Sciatic nerve (tissue), 2 donors: Measurements from ENCODE around the gene TMEM131L. TPM values are rescaled to one million over a fixed set of nuclear protein-coding genes. Genes with fewer than 3 reads are reported as not detected.
A peak's percentile ranks its signal among the peaks of the same experiment; 100 is the strongest.
"Not testable (repeated sequence)": the region's sequence is repeated elsewhere in the genome, so short reads cannot be mapped to it uniquely, and the experiment has no call there.

Source experiments
- ATAC-seq: fragments of 200-7000 bp; cut with Tn5 transposase; one replicate; pipeline ENCODE4 v1.9.1; 2020; ENCODE audit warnings: mild to moderate bottlenecking, moderate library complexity
- DNase-seq: peaks from one replicate; pipeline ENCODE4 v3.0.0-alpha.2; 2020; ENCODE audit warnings: low spot score
- intact Hi-C: fragments of 100-400 bp; cut with DNase I; formaldehyde crosslinking; loops from one replicate; pipeline ENCODE4 v1.14.2; 2022
- total RNA-seq: library from RNA; stranded (reverse); fragmentation: NEBNext Ultra II Directional; extraction: Animal tissue kit (Norgen Biotek cat#: 25700); gene quantifications from one replicate; pipeline ENCODE4 v1.2.1, GENCODE V29; 2021
- donor health status: DM: no; HTN: no; CAD: no.
- donor health status: DM: no; HTN: no; CAD: no.

Gene TMEM131L
- total RNA-seq, 1 donor from 2014 or later: 15.2 TPM

DNA sequence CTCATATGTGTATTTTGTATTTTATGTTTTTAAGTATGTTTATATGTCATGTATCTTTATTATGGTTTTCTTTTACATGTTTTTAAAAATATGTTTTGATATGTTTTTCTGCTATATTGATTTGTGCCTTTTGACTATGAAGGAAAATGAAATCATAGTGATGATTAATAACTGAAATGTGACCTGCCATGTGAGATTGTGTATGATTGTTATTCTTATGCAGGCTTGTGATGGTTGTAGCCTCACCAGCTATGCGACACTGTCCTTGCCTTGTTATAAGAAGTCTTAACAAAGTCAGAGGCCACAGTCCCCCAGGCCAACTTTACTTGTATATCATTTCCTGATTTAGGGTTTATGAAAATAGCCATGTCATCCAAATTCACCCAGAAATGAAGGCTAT lies 83.2 kb downstream of the TMEM131L start:
- DNase-seq: no peak
- ATAC-seq: no peak
- intact Hi-C loops: no loop called here

DNA sequence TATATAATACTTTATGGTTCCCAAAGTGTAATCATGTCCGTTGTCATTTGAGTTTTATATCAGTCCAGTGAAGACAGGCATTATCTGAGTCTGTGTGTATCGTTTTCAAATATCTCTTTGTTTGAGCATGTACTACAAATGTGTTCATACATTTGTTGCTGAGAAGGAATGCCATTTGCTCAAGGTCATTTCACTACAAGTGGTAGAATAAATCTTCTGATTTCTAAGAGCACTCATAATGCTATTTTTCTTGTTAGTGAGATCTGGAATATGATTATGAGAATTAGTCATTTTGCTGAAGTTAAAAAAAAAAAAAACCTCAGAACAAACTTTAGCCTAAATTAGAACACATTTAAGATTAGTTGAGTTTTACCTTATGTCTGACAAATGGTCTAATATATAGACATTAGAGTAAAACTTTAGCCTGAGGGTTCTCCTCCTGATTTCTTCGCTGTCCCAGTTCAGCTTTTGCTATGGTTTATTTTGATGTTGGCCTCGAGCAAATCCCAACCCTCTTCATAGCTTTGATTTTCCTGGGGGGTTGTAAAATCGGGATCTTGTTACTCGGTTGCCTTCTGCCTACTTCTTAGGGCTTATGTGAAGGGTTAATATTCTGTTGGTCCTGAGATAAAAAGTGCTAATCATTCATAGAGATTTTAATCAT lies 87.1 kb downstream of the TMEM131L start:
- DNase-seq (no peak), ATAC-seq (no peak)
- intact Hi-C loops: no loop called here

DNA sequence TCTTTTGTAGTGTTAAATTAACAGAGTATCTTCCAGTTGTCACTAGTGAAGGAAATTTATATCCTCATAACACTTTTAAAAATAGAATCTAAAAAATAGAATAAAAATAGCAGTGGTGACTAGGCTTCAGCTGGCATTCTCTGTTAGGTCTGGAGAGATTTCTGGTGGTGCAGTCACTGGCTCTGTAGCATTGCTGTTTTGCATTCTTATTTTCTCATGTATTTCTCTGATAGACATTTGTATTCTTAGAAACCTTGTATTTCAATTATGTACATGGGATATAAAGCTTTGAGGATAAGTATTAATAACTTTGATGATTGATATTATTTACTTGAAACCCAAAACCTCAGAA lies 87.6 kb downstream of the TMEM131L start:
- intact Hi-C loops: no loop called here
- no peak for DNase-seq

DNA sequence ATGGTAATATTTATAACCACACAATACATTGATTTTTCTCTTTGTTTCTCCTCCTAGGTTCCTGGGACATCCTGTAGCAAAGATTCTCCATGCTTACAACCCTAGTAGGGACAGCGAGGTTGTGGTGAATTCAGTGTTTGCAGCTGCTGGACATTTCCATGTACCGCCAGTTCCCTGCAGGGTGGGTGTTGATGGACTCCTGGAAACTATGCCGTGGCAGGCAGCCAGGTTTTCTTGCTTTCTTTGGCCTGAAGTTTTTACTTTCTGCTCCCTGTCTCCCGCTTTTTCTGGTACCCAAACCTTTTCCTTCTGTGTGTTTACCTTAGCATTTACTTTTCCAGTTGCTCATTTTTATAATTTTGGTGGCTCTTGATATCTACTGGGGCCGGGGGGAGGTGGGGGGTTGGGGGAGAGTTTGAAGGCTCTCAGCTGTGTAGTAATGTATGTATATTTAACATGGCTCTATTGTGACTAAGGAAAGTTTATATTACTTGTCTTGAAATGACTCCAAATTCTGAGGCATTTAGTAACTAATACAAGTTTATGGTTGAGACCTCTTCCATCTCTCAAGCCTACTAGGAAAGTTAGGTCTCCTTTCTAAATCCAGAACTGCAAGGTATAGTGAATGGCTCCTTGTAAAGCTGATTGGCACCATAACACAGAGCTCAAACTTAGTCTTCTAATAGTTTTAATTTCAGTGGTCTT lies 89.7 kb downstream of the TMEM131L start:
- intact Hi-C loops: no loop called here
- DNase-seq: peak; percentile 86
- peak; percentile 88 for ATAC-seq

More for the DNA sequence above, 87.6 kb downstream of the TMEM131L start:
- no peak for ATAC-seq

DNA sequence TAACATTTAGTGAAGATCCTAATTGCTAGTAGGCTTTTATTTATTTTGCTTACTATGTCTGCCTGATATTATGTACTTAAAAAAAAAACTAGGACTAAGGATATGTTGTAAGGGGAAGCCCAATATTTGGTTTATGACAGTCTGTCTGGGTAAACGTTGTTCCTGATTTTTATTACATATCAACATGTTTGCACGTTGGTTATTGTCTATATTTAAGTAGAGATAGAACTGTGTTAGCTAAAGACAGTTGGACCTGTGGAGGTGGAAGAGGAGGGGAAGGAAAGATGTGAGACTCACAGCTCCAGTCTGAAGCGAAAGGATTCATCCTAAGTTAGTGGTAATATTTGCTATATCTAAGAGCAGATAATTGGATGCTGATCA lies 90.3 kb downstream of the TMEM131L start:
- DNase-seq (no peak), ATAC-seq (no peak)
- intact Hi-C loops: no loop called here

DNA sequence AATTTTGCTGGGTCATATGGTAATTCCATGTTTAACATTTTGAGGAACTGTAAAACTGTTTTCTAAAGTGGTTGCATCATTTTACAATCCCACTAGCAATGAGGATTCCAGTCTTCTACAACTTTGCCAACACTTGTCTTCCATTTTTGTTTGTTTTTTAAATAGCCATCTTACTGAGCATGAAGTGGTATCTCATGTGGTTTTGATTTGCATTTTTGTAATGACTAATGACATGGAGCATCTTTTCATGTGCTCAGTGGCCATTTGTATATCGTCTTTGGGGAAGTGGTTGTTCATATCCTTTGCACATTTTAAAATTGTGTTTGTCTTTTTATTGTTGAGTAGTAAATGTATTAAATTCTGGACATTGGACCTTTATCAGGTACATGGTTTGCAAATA lies 94.7 kb downstream of the TMEM131L start:
- DNase-seq: no peak
- ATAC-seq: no peak
- intact Hi-C loops: no loop called here

DNA sequence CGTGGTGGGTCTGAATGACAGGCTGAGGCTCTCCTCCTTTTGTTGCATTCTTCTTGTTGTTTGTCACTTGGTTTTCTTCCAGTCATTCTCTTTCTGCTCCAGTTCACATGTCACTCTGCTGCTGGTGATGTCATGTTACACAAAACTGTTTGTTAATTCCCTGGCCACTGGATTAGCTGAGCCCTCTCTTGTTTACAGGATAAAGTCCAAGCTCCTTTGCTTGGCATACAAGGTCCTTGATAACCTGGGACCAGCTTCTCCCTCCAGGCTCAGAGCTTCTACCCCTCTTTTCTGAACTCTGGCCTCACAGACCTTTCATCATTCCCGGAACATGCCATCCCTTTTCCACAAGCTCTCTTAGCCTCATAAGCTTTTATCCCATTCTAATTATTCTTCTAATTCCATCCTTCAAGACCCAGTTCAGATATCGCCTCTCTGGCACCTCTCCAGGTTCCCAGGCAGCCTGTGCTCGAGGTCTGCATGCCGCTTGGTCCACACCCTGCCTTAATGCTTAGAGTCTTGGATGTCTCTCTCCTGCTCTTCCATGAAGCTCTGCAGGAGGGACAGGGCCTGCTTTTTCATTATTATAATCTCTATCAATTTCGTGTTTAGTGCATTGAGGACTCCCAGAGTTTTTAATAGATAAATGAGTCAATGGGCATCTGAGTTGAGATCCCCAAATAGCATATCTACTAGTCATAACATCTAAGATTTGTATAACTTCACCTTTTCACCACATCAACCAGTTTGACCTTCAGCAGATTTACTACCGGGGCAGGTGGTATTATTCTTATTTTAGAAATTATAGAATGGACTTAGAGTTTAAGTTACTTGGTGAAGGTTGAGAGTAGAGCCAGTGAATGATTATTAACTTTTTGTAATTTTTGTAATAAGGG lies 98.7 kb downstream of the TMEM131L start:
- peak; percentile 42 for ATAC-seq
- intact Hi-C loops: no loop called here
- no peak for DNase-seq

DNA sequence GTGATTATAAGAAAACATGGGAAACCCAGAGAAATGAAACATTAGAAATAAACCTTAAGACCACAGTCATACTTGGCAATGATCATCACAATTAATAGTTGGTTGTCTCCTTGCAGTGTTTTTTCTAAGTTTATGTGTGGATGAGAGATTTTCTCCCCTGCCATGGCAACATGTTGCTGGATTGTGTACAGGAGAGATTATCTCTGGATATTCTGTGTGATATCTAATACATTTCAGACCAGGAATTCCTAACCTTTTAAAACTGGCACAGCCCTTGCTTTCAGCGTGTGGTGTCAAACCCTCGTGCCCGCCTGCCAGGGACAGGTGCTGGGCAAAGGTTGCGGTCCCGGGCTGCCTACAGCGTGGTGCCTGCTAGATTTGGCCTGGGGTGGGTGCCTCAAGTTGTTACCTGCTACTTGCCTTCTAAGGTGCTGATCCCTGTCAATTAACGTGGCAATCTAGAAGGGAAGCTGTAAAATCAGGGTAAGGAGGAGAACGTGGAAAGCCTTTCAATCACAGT lies 100.5 kb downstream of the TMEM131L start:
- DNase-seq: no peak
- intact Hi-C loops: no loop called here
- ATAC-seq: no peak

DNA sequence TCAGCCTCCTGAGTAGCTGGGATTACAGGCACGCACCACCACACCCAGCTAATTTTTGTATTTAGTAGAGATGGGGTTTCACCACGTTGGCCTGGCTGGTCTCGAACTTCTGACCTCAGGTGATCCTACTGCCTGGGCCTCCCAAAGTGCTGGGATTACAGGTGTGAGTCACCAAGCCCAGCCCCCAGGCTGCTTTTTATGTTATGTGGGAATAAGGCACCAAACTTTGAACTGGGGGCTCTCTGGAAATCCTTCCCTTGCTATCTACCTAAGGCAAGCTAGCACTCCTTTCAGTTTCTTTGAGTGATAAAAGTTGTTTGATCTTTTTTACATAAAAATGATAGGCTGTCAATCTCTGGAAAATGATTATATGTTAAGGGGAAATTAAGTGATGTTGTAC lies 101.5 kb downstream of the TMEM131L start:
- ATAC-seq, intact Hi-C loops, DNase-seq: not testable (repeated sequence)

DNA sequence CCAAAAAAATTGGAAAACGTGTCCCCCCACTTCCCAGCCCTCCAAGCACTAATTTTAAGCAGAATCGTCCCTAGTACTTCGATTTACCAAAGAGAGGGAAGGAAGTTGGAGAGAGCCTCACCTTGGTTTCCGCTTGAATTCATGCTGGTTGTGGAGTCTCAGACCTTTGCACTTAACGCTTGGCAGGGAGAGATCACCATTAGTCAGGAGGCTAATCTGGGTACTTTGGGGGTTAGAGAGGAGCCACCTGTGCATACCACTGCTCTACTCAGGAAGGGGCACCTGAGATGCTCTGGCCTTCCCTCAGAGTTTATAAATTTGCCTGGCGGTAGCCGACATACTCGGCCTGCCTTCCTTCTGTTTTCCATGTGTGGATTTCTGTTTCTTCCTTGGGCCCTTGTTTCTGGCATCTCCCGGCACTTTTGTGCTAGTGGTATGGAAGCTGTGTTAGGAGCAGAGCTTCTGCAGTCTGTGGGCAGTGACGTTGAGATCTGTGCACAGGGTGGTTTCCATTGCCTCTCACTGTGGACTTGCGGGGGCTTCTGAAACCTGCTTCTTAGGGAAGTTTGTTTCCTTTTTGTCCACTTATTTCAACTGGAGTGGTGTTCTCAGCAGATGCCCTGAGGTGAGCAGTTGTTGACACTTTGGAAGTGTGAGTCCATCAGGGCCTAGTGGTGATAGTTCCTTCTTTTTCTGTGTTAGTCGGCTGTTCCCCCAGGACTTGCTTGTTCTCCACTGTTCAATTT lies 104.2 kb downstream of the TMEM131L start:
- ATAC-seq: no peak
- no peak for DNase-seq
- intact Hi-C loops: no loop called here

DNA sequence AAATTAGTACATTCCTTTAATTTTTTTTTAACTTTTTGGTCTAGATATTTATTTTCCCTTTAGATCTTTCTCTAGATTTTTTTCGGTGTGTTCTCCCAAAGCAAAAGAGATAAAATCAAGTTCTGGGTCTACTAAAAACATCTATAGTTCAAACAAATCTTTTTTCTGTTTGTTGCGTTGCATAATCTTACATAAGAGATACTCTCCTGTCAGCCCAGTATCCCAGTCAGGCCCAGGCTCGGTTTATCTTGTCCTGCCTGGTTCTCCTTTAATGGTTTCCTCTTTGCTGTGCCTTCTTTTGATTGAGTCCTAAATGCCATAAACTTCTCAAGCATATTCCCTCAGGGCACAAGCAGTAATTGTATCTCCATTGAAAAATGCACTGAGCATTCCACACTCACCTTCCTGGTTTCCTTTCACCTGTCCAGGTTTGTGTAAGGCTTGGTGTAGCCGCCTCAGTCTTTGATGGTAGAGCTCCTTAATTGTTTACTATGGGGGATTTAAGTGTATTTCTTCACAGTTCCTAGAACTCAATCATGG lies 104.9 kb downstream of the TMEM131L start:
- ATAC-seq (no peak), DNase-seq (no peak)
- intact Hi-C loops: no loop called here

DNA sequence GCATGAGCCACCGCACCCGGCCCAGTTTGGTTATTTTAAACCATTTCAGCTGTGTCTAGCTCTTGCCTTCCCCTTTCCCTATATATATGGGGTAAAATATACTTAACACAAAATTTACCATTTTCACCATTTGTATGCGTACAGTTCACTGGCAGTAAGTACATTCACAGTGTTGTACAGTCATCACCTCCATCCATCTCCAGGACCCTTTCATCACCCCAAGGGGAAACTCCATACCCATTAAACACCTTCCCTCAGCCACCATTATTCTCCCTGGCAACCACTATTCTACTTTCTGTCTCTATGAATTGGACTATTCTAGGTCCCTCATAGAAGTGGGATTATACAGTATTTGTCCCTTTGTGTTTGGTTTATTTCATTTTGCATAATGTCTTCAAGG lies 106.4 kb downstream of the TMEM131L start:
- no peak for DNase-seq
- no peak for ATAC-seq
- intact Hi-C loops: no loop called here

DNA sequence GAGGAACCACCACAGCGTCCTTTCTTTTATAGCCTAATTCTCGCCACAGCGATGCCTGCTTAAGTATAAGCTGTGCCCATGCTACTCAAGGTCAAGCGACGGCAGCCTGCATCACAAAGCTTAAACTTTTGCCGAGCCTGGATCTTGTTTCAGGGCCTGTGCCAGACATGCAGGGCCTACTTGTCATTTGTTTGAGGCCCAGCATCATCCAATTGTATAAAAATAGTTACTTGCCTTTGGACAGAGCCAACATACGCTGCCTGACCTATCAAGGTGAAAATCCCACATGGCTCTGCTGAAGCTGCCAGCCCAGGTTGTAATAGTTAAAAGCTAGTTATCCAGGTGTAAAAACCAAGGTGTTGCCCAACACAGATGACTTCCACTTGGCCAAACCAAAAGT lies 107.1 kb downstream of the TMEM131L start:
- ATAC-seq (no peak), DNase-seq (no peak)
- intact Hi-C loops: no loop called here

DNA sequence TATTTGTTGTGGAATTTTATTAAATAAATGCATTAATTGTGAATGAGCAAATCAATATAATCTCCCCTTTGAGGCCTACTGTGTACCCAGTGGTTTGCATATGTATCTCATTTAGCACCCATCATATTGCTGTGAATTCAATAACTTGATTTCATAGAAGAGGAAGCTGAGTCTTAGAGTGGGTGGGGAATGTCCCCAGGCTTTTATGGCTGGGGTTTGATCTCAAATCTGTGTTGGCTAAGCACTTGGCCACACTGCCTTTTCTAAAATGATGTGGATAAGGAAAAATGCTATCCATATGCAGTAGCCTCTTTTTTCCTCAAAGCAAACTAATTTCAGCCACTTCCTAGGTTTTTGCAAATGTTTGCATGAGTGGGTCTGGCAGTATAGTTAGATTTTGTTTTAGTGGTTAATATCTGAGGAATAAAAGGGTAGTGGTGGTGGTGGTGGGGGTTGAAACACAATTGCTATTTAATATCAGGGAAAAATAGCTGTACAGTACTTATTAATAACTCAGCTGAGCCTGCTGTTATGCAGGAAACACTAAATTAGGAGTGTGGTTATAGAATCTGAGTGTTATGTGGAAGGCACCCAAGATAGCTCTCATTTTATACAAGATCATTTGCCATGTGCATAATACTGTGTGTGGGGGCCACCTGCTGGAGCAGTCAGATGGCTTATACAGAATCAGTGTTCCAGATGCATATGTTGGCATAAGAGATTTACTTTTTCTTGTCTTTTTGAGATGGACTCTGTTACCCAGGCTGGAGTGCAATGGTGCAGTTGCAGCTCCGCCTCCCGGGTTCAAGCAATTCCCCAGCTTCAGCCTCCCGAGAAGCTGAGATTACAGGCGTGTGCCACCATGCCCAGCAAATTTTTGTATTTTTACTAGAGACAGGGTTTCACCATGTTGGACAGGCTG lies 108.0 kb downstream of the TMEM131L start:
- DNase-seq: peak; percentile 77
- intact Hi-C loops: no loop called here
- ATAC-seq: peak; percentile 91

DNA sequence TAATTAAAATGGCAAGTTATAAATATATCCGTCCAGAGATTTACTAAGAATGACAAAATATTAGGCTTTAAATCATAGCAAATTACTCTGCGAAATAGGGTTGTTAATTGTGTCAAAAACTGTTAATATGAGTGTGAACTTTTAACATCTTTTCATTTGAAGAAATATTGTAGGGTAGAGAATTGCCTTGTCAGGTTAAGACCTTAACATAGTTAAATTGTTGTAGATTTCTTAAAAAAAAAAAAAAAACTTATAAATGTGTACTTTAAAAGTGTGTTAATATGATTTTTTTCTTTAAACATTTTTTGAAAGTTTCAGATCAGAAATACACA lies 110.2 kb downstream of the TMEM131L start:
- no peak for ATAC-seq
- intact Hi-C loops: no loop called here

DNA sequence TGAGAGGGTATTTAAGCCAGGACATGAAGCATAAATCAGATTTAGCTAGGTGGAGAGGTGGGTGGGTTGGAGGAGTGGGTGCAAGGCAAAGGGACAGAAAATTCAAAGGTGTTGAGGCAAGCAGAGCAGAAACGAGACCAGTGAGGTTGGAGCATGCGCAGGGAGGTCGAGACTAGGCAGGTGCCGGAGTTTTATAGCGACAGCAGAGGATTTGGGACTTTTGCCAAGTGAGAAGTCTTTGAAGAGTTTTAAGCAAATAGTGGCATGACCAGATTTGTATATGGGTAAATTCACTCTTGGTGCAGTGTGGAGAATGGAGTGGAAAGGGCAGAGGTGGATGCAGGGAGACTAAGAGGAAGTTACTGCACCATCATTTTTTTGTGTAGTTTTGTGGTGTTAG lies 110.9 kb downstream of the TMEM131L start:
- ATAC-seq (no peak), DNase-seq (no peak)
- intact Hi-C loops: no loop called here

More for the DNA sequence above, 110.2 kb downstream of the TMEM131L start:
- no peak for DNase-seq

DNA sequence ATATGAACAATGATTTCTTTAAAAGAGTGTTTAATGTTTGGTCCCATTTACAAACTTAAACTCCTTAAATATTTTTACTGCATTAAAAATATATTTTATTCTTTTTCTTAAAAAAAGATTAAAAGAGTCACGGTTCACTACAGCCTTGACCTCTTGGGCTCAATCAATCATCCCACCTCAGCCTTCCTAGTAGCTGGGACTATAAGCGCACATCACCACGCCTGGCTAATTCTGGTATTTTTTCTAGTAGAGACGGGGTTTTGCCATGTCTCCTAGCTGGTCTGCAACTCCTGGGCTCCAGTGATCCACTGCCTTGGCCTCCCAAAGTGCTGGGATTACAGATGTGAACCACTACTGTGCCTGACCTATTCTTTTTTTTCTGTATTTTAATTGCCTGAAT lies 113.2 kb downstream of the TMEM131L start:
- no peak for ATAC-seq
- intact Hi-C loops: loop anchor here (2.0 kb wide), 1 partner anchor 235 kb away; the partner anchor contains the start of gene MND1

DNA sequence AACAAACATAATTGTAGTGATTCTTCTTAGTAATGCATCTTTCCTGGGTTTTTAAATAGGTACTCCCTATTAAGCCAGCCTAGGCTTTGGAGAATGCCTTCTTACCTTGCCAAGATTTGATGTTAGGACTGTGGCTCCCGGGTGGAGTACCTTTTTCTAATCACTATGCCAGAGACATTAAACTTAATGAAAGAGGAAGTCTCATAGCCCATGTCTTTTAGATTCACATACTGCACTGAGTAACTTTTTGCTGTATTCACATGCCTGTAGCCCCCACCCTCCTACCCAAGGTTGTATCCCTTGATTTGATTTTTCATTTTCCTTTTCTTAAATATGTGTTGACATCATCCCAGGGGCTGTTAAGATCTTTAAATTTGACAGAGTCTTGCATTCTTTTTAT lies 113.7 kb downstream of the TMEM131L start:
- no peak for ATAC-seq
- DNase-seq: no peak
- intact Hi-C loops: loop anchor here (2.0 kb wide), 1 partner anchor 235 kb away; the partner anchor contains the start of gene MND1

More for the DNA sequence above, 113.2 kb downstream of the TMEM131L start:
- DNase-seq: no peak
